HG03039 (cell line): ENCODE data around the gene CLK2.
"Not testable (repeated sequence)": the region's sequence is repeated elsewhere in the genome, so short reads cannot be mapped to it uniquely, and the experiment has no call there.

Experiments
- ATAC-seq: cut with Tn5 transposase; IDR thresholded peaks from one replicate; pipeline ENCODE4 v1.9.1; 2021; ENCODE audit warnings: mild to moderate bottlenecking, moderate library complexity; ENCODE audit not compliant: unreplicated experiment

Gene CLK2

GRCh38 chr1:155297384-155297783 is 24.1 kb upstream of the CLK2 start:
- ATAC-seq = no peak

DNA sequence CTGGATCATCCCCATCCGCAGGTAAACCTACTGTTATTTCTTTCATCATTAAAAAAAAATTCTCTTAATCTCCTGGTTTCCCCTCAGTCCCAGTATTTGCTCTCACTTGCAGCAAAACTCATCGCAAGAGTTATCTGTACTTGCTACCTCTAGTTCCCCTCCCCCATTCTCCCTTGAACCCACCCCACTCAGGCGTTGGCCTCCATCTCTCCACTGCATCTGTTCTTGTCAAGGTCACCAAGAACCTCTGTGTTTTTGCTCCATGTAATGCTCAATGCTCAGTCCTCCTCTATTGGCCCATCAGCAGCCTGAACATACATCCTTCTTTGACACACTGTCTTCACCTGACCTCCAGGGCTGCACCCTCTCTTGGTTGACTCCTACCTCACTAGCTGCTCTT is 23.4 kb upstream of the CLK2 start:
- ATAC-seq = no peak

GRCh38 chr1:155295942-155296267 is 22.6 kb upstream of the CLK2 start:
- ATAC-seq = no peak

DNA sequence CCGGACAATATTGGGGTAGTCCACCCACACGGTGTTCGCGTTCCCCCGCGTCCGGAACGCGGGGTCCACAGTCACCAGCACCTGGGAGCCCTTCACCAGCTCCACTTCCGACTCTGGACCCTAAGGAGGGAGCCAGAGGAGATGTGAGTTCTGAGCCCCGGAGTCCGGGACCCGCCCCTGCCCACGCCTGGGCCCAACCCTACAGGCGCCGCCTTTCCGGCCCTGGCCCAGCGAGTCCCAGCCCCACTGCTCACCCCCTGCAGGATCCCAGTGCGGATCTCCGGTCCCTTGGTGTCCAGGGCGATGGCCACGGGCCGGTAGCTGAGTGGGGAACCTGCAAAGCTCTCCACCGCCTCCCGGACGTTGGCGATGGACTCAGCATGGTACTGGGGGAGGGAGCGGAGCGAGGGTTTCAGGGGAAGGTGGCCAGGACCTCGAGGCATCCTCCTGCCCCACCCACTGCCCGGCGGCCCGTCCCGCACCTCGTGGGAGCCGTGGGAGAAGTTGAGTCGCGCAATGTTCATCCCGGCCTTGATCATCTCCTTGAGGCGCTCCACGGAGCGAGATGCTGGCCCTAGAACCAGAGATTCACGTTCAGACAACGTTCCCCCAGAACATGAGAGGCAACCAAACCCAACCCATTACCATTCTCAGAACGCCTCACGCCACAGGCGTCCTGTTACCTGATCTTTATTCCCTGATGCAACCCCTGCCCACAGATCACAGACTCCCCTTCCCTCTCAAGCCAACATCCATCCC is 22.1 kb upstream of the CLK2 start:
- ATAC-seq = no peak

DNA sequence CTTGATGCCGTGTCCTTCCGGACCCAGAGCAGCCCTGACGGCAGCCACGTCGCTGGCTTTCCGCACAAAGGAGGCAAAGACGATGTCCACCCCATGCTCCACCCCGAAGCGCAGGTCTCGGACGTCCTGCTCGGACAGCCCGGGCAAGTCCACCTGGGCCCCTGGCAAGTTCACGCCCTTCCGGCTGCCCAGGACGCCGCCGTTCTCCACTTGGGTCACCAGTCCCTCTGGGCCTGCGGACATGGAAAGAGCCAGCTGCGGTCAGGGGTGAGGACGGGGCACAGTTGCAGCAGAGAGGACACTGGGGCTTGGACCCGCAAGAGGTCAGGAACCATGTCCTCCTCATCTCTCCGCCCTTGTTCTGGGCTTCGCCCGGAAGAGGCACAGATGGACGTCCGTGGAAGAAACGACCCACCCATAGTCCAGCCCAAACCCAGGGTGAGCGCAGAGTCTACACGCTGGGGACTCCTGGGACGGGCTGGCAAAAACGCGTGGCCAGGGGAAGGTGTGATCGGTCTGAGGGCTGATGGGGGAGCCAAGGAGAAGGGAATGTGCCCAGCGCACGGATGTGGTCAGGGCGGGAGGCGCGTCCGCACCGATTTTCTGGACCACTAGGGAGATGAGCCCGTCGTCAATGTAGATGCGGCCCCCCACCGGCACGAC is 21.3 kb upstream of the CLK2 start:
- no peak for ATAC-seq

DNA sequence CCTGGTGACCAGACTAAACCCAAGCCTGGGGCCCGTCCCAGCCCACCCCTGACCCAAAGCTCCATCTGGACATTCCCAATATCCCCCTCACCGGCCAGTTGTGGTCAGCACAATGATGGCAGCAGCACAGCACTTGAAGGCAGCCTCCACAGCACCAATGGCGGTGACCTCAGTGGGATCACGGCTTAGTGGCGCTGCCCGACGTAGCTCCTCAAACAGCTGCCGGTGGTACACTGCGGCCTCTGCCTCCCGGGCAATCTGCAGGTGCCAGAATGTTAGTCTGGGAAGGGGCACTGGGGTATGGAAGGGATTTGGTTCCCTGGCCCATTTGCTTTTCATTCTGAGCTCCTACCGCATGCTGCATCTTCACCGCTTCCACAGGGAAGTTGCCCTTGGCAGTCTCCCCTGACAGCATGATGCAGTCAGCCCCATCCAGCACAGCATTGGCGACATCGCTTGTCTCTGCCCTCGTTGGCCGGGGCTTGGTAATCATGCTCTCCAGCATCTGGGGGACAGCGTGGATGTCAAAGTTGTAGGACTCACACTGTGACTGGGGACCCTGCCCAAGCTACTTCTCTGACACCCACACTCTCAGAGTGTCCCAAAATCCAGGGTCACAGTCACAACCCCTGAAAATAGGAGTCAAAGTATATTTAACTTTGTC is 19.9 kb upstream of the CLK2 start:
- no peak for ATAC-seq

GRCh38 chr1:155291006-155291405 is 17.7 kb upstream of the CLK2 start:
- not testable (repeated sequence) for ATAC-seq

- ATAC-seq = no peak
These were observed 14.8 kb upstream of the CLK2 start for GRCh38 chr1:155287987-155288543.

GRCh38 chr1:155286544-155286943 is 13.2 kb upstream of the CLK2 start:
- no peak for ATAC-seq

GRCh38 chr1:155285631-155286044 is 12.3 kb upstream of the CLK2 start:
- ATAC-seq = no peak

- no peak for ATAC-seq
These were observed 11.8 kb upstream of the CLK2 start for GRCh38 chr1:155285063-155285462.

- ATAC-seq = no peak
These were observed 11.2 kb upstream of the CLK2 start for GRCh38 chr1:155284476-155284875.

- ATAC-seq = no peak
These were observed 9.3 kb upstream of the CLK2 start for GRCh38 chr1:155282488-155283091.

DNA sequence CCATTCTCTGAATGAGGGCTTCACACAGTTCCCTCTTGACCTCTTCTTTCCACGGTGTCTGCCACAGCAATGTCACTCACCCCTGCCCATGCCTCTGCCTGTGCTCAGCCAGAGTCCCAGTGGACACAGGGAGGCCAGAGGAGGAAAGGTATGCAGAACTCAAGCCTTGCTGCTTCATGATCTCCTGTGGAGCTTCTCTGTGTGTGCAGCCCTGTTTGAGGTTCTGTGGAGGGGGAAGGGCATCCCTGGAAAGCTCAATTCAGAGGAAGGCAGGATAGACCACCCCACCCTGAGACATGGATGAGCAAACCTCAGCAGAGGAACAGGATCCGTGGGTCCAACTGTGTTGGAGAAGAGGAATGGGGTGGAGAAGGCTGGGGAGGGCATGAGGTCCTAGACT is 6.0 kb upstream of the CLK2 start:
- no peak for ATAC-seq

DNA sequence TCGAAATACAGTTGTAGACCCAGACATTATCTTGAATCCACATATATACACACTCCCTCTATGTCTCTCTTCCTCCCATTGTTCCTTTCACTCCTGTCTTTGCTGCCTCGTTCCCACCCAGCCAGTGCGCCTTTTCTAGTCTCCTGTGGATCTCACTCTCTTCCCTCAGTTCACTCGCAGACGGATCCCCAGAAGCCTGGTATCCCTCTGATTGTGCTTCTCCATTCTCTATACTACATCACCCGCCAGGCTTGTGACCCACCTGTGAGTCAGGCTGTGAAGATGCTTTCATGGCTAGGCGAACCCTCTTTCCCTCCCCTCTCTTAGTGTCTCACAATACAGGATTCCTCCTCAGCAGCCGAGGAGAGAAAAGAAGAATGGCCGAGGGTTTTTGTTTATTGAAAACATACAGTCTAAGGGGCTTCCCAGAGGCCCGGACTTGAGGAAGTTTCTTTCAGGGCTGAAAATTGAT is 5.4 kb upstream of the CLK2 start:
- no peak for ATAC-seq

- ATAC-seq = no peak
These were observed 4.8 kb upstream of the CLK2 start for GRCh38 chr1:155277902-155278688.

- ATAC-seq = peak; percentile 61
These were observed 4.0 kb upstream of the CLK2 start, which contains the start of gene HCN3 for GRCh38 chr1:155277070-155277901. Gene HCN3, plus strand, starts transcription at chr1:155277463. Its CDS starts 128 bp downstream, at chr1:155277591.

DNA sequence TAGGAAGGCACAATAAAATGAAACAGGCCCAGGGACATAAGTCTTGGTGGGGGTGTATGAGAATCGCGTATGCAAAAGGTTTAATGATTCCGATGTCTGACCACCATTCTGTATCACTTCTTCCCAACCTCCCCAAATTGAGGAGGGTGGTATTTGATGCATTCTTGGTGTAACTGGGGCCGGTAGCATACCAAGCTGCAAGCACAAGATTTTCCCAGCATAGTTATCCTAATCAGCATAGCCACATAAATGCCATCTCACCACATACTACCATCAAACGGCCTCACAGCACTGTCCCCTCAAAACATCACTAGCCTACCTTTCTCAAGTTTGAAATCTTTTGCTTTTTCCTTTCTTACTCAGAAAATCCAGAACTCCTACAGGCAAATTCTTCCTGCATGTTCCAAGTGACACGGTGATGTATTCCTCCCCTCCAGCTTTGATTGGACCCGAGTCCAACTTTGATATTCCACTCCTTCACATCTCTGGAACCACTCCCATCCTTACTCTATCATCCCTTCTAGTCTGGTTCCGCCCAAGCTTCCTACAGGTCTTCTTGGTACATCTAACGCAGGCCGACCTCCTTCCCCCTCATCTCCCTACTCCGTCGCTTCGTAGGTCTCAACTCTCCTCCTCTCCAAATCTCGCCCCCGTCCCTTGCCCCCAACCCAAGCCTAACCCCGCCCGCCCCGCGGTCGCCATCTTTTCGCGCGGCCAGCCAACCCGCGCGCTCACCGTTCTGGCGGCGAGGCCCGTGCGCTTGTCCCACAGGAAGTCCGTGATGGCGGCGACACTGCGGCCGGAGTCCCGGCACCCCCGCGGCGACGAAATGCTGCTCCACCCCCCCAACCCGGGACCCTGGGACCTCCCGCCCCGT is 600 bp downstream of the CLK2 start:
- peak; percentile 32 for ATAC-seq

GRCh38 chr1:155269381-155269780 is 3.9 kb downstream of the CLK2 start:
- ATAC-seq = no peak
